ENCODE measurements around the gene BCL2L1.
"Not testable (repeated sequence)": the region's sequence is repeated elsewhere in the genome, so short reads cannot be mapped to it uniquely, and the experiment has no call there.

BCL2L1 gene

DNA sequence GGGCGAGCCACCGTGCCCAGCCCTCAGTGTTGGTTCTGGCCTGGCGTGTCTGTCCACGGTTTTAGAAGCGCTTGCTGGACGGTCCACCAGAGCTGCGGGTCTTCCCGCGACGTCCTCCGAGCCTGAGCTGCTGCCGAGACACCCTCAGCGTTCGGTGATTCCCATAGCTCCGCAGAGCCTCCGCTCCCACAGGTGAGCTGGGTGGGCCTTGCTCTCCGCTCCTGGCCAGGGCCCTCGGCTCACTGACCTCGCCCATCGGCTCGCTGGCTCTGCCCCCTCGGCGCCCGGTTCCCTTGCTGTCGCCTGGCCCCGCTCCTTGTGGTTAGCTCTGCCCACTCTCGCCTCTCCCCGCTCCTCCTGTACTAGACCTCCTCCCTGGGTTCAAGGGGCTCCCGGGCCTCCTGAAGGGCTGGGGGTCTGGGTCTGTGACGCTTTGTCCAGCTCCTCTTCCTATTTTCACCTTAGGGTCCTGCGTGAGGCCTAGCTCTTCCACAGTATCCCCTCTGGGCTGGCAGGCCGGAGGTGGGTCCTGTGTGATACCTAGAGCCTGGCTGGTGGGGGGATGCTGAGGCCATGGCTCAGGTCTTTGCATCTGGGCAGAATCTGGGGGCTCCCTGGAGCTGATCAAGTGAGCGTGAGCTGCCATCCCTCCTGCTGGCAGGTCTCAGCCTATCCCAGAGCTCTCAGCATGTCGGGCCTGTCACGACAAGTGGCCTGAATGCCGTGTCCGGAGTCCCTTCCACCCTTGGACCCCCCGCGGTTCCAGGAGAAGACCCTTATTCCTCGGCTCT, 89.9 kb downstream of the BCL2L1 start:
- Histone ChIP-seq H3K4me3 (ENCODE audit: low read length) (no peak overlapping the region), H3K4me1 (ENCODE audit: insufficient read depth, low read length) (no peaks in the 10 kb centered on the region), H3K9me3 (ENCODE audit: insufficient read depth, low read depth, low read length) (no peaks in the 10 kb centered on the region), H3K9ac (ENCODE audit: low read depth, low read length) (no peak overlapping the region), H3K27me3 (ENCODE audit: insufficient read depth, low read length) (no peaks in the 10 kb centered on the region), H3K36me3 (ENCODE audit: insufficient read depth, low read length) (no peaks in the 10 kb centered on the region), H3K27ac (ENCODE audit: low read depth, low read length) (no peak overlapping the region)
- WGBS = 94% methylated on average over 40 of the region's 40 CpGs

DNA sequence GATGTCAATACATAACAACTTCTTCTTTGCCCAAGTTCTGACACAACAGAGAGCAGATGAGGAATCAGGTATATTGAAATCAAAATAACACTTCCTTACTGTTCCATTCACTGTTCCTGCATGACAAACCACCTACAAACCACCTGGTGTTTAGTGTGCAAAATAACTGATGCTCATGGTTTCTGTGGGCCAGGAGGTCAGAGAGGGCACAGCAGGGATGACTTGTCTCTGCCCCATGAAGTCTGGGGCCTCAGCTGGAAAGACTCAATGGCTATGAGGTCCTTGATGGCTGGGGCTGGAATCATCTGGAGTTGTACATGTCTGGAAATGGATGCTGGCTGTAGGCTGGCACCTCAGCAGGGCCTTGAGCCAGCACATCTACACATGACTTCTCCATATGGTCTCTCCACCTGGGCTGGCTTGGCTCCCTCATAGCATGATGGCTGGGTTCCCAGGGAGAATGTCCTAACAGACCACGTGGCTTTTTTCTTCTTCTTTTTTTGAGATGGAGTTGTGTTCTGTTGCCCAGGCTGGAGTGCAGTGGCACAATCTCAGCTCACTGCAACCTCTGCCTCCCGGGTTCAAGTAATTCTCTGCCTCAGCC, 92.4 kb downstream of the BCL2L1 start:
- H3K4me1 ChIP-seq (ENCODE audit: insufficient read depth, low read length) = no peaks in the 10 kb centered on the region
- H3K36me3 ChIP-seq (ENCODE audit: insufficient read depth, low read length) = no peaks in the 10 kb centered on the region
- H3K4me3 ChIP-seq (ENCODE audit: low read length) = no peak overlapping the region
- H3K9ac ChIP-seq (ENCODE audit: low read depth, low read length) = no peak overlapping the region
- WGBS = 81% methylated on average over 2 of the region's 2 CpGs
- H3K27me3 ChIP-seq (ENCODE audit: insufficient read depth, low read length) = no peaks in the 10 kb centered on the region
- no peaks in the 10 kb centered on the region for H3K9me3 ChIP-seq (ENCODE audit: insufficient read depth, low read depth, low read length)
- H3K27ac ChIP-seq (ENCODE audit: low read depth, low read length) = no peak overlapping the region

DNA sequence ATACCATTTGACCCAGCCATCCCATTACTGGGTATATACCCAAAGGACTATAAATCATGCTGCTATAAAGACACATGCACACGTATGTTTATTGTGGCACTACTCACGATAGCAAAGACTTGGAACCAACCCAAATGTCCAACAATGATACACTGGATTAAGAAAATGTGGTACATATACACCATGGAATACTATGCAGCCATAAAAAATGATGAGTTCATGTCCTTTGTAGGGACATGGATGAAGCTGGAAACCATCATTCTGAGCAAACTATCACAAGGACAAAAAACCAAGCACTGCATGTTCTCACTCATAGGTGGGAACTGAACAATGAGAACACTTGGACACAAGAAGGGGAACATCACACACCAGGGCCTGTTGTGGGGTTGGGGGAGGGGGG, 94.6 kb downstream of the BCL2L1 start:
- not testable (repeated sequence) for H3K9ac ChIP-seq (ENCODE audit: low read depth, low read length); H3K27ac ChIP-seq (ENCODE audit: low read depth, low read length); H3K4me1 ChIP-seq (ENCODE audit: insufficient read depth, low read length); H3K9me3 ChIP-seq (ENCODE audit: insufficient read depth, low read depth, low read length); H3K27me3 ChIP-seq (ENCODE audit: insufficient read depth, low read length); H3K4me3 ChIP-seq (ENCODE audit: low read length); H3K36me3 ChIP-seq (ENCODE audit: insufficient read depth, low read length)
- no CpG with 5 or more reads among the region's 2 CpGs for WGBS

- 97% methylated on average over 8 of the region's 8 CpGs for WGBS
Observed at GRCh38 chr20:31626534-31626933, 96.1 kb downstream of the BCL2L1 start.

DNA sequence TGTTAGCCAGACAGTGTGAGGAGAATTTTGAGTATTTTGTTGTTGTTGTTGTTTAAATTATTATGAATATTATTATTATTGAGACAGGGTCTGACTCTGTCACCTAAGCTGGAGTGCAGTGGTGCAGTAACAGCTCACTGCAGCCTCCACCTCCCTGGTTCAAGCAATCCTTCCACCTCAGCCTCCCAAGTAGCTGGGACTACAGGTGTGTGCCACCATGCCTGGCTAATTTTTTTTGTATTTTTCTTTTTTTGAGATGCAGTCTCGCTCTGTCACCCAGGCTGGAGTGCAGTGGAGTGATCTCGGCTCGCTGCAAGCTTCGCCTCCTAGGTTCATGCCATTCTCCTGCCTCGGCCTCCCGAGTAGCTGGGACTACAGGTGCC, 99.6 kb downstream of the BCL2L1 start:
- not testable (repeated sequence) for H3K4me1 ChIP-seq (ENCODE audit: insufficient read depth, low read length); H3K4me3 ChIP-seq (ENCODE audit: low read length); H3K27ac ChIP-seq (ENCODE audit: low read depth, low read length); H3K27me3 ChIP-seq (ENCODE audit: insufficient read depth, low read length); H3K9ac ChIP-seq (ENCODE audit: low read depth, low read length); H3K9me3 ChIP-seq (ENCODE audit: insufficient read depth, low read depth, low read length); H3K36me3 ChIP-seq (ENCODE audit: insufficient read depth, low read length)
- WGBS = 93% methylated on average over 6 of the region's 6 CpGs

More at GRCh38 chr20:31626534-31626933, 96.1 kb downstream of the BCL2L1 start:
- H3K9ac ChIP-seq (ENCODE audit: low read depth, low read length); H3K27me3 ChIP-seq (ENCODE audit: insufficient read depth, low read length); H3K4me1 ChIP-seq (ENCODE audit: insufficient read depth, low read length); H3K4me3 ChIP-seq (ENCODE audit: low read length); H3K27ac ChIP-seq (ENCODE audit: low read depth, low read length); H3K36me3 ChIP-seq (ENCODE audit: insufficient read depth, low read length); H3K9me3 ChIP-seq (ENCODE audit: insufficient read depth, low read depth, low read length): not testable (repeated sequence)

- Histone ChIP-seq H3K4me3 (ENCODE audit: low read length) (no peak overlapping the region), H3K9me3 (ENCODE audit: insufficient read depth, low read depth, low read length) (no peaks in the 10 kb centered on the region), H3K27me3 (ENCODE audit: insufficient read depth, low read length) (no peaks in the 10 kb centered on the region), H3K27ac (ENCODE audit: low read depth, low read length) (no peak overlapping the region), H3K9ac (ENCODE audit: low read depth, low read length) (no peak overlapping the region; the same call in 1 of the 2 replicates), H3K36me3 (ENCODE audit: insufficient read depth, low read length) (no peaks in the 10 kb centered on the region), H3K4me1 (ENCODE audit: insufficient read depth, low read length) (no peaks in the 10 kb centered on the region)
- WGBS = 95% methylated on average over 3 of the region's 3 CpGs
Observed at GRCh38 chr20:31620246-31620645, 102.4 kb downstream of the BCL2L1 start.

DNA sequence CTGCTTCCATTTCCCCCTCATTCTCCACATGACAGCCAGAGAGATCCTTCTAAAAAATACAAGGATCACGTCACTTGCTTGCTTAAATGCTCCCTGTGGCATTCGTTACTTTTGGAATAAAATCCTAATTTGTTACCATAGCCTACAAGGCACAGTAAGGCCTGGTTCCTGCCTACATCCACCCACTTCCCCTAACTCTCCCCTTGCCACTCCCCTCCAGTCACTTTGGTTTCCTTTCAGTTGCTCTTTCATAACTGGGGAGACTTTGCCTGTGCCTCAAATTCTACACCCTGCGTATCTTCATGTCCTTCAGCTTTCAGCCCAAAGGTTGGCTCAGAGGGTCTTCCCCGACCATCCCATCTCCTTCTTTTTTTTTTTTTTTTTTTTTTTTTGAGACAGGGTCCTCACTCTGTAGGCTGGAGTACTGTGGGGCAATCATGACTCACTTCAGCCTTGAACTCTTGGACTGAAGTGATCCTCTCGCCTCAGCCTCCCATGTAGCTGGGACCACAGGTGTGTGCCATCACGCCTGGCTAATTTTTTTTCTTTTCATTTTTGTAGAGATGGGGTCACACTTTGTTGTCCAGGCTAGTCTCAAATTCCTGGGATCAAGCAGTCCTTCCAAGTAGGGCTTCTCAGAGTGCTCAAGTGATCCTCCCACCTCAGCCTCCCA, 105.1 kb downstream of the BCL2L1 start:
- no peaks in the 10 kb centered on the region for H3K4me1 ChIP-seq (ENCODE audit: insufficient read depth, low read length)

GRCh38 chr20:31615416-31615815, 107.3 kb downstream of the BCL2L1 start:
- H3K9ac ChIP-seq (ENCODE audit: low read depth, low read length) = no peak overlapping the region
- 94% methylated on average over 7 of the region's 8 CpGs for WGBS
- H3K9me3 ChIP-seq (ENCODE audit: insufficient read depth, low read depth, low read length) = no peaks in the 10 kb centered on the region
- H3K36me3 ChIP-seq (ENCODE audit: insufficient read depth, low read length) = no peaks in the 10 kb centered on the region
- H3K4me1 ChIP-seq (ENCODE audit: insufficient read depth, low read length) = peaks cover 4% of the 10 kb centered on the region
- no peaks in the 10 kb centered on the region for H3K27me3 ChIP-seq (ENCODE audit: insufficient read depth, low read length)
- no peak overlapping the region for H3K4me3 ChIP-seq (ENCODE audit: low read length)
- no peak overlapping the region for H3K27ac ChIP-seq (ENCODE audit: low read depth, low read length)

More for the DNA sequence above, 105.1 kb downstream of the BCL2L1 start:
- no peak overlapping the region for H3K27ac ChIP-seq (ENCODE audit: low read depth, low read length)
- no peak overlapping the region for H3K9ac ChIP-seq (ENCODE audit: low read depth, low read length)
- H3K36me3 ChIP-seq (ENCODE audit: insufficient read depth, low read length) = no peaks in the 10 kb centered on the region
- no peaks in the 10 kb centered on the region for H3K9me3 ChIP-seq (ENCODE audit: insufficient read depth, low read depth, low read length)
- WGBS = 92% methylated on average over 5 of the region's 6 CpGs
- H3K27me3 ChIP-seq (ENCODE audit: insufficient read depth, low read length) = no peaks in the 10 kb centered on the region
- H3K4me3 ChIP-seq (ENCODE audit: low read length) = no peak overlapping the region

Measured in HUES64 (cell line).